Trophoblast cell (in vitro differentiated cells and primary cell): ENCODE data around the gene DLG4.

ENCODE experiments used
- DNase-seq, 2 donors: peaks; one replicate each; pipeline ENCODE4 v3.0.0-alpha.2; 2016
- H2AFZ ChIP-seq: 2 replicates; pipeline ENCODE4 v1.6.1; 2013; ENCODE audit warnings: low read length, moderate library complexity, mild to moderate bottlenecking; ENCODE audit not compliant: insufficient read depth, poor library complexity
- H2AK5ac ChIP-seq: 2 replicates; pipeline ENCODE4 v1.6.1; 2013; ENCODE audit warnings: mild to moderate bottlenecking, low read length
- H2BK120ac ChIP-seq: 2 replicates; pipeline ENCODE4 v1.6.1; 2013; ENCODE audit warnings: low read length, mild to moderate bottlenecking, moderate library complexity; ENCODE audit not compliant: insufficient read depth, poor library complexity
- H2BK12ac ChIP-seq: 2 replicates; pipeline ENCODE4 v1.6.1; 2013; ENCODE audit warnings: mild to moderate bottlenecking, low read length, moderate library complexity
- H2BK5ac ChIP-seq: 2 replicates; pipeline ENCODE4 v1.6.1; 2013; ENCODE audit warnings: low read length, low read depth, moderate library complexity, mild to moderate bottlenecking; ENCODE audit not compliant: poor library complexity
- H3K14ac ChIP-seq: 2 replicates; pipeline ENCODE4 v1.6.1; 2013; ENCODE audit warnings: mild to moderate bottlenecking, low read length
- H3K18ac ChIP-seq: 2 replicates; pipeline ENCODE4 v1.6.1; 2013; ENCODE audit warnings: mild to moderate bottlenecking, low read length
- H3K23ac ChIP-seq: 2 replicates; pipeline ENCODE4 v1.6.1; 2013; ENCODE audit warnings: low read length
- H3K27ac ChIP-seq: 2 replicates; pipeline ENCODE4 v1.5.1; 2013; ENCODE audit warnings: low read depth, mild to moderate bottlenecking, inconsistent platforms, low read length, moderate library complexity
- H3K27me3 ChIP-seq: 2 replicates; pipeline ENCODE4 v1.6.1; 2013; ENCODE audit warnings: inconsistent platforms, mild to moderate bottlenecking, low read length, moderate library complexity; ENCODE audit not compliant: insufficient read depth
- H3K36me3 ChIP-seq, 2 experiments: 1 replicate in 1 of 2; 2 replicates in 1 of 2; pipeline ENCODE4 v1.6.1; 2013; ENCODE audit warnings: low read length in 2 of 2, mild to moderate bottlenecking in 2 of 2, moderate library complexity in 1 of 2; ENCODE audit not compliant: insufficient read depth in 2 of 2, control insufficient read depth in 1 of 2
- H3K4ac ChIP-seq: 2 replicates; pipeline ENCODE4 v1.6.1; 2013; ENCODE audit warnings: low read depth, mild to moderate bottlenecking, low read length, moderate library complexity
- H3K4me1 ChIP-seq, 2 experiments: 1 replicate in 1 of 2; 2 replicates in 1 of 2; pipeline ENCODE4 v1.6.1; 2013; ENCODE audit warnings: low read length in 2 of 2, mild to moderate bottlenecking in 2 of 2, moderate library complexity in 1 of 2; ENCODE audit not compliant: insufficient read depth in 2 of 2, control insufficient read depth in 1 of 2
- H3K4me2 ChIP-seq: 2 replicates; pipeline ENCODE4 v1.6.1; 2013; ENCODE audit warnings: inconsistent platforms, mild to moderate bottlenecking, low read length, moderate library complexity
- H3K4me3 ChIP-seq: 2 replicates; pipeline ENCODE4 v1.5.1; 2013; ENCODE audit warnings: mild to moderate bottlenecking, low read depth, low read length, inconsistent platforms
- H3K79me1 ChIP-seq: one replicate; pipeline ENCODE4 v1.6.1; 2013; ENCODE audit warnings: low read length
- H3K79me2 ChIP-seq: 2 replicates; pipeline ENCODE4 v1.6.1; 2013; ENCODE audit warnings: low read length, mild to moderate bottlenecking; ENCODE audit not compliant: control insufficient read depth, insufficient read depth, poor library complexity
- H3K9ac ChIP-seq: 2 replicates; pipeline ENCODE4 v1.6.1; 2013; ENCODE audit warnings: mild to moderate bottlenecking, low read length
- H3K9me3 ChIP-seq: 2 replicates; pipeline ENCODE4 v1.6.1; 2013; ENCODE audit warnings: low read depth, mild to moderate bottlenecking, control low read depth, inconsistent platforms, low read length; ENCODE audit not compliant: insufficient read depth
- H4K12ac ChIP-seq: 2 replicates; pipeline ENCODE4 v1.6.1; 2013; ENCODE audit warnings: low read depth, mild to moderate bottlenecking, low read length, moderate library complexity
- H4K8ac ChIP-seq: 2 replicates; pipeline ENCODE4 v1.6.1; 2013; ENCODE audit warnings: low read depth, mild to moderate bottlenecking, low read length, moderate library complexity
- H4K91ac ChIP-seq: one replicate; pipeline ENCODE4 v1.6.1; 2013; ENCODE audit warnings: low read depth, mild to moderate bottlenecking, low read length, moderate library complexity
- WGBS: extraction: QIAGEN DNeasy Blood & Tissue Kit; methylation state at CpG from one replicate; pipeline ENCODE4 v1.1.7; 2013; ENCODE audit warnings: missing lambda C conversion rate; ENCODE audit not compliant: insufficient read length, insufficient coverage; ENCODE audit errors: extremely low coverage; 5-methylcytosine and 5-hydroxymethylcytosine counted together

The DLG4 gene

DNA sequence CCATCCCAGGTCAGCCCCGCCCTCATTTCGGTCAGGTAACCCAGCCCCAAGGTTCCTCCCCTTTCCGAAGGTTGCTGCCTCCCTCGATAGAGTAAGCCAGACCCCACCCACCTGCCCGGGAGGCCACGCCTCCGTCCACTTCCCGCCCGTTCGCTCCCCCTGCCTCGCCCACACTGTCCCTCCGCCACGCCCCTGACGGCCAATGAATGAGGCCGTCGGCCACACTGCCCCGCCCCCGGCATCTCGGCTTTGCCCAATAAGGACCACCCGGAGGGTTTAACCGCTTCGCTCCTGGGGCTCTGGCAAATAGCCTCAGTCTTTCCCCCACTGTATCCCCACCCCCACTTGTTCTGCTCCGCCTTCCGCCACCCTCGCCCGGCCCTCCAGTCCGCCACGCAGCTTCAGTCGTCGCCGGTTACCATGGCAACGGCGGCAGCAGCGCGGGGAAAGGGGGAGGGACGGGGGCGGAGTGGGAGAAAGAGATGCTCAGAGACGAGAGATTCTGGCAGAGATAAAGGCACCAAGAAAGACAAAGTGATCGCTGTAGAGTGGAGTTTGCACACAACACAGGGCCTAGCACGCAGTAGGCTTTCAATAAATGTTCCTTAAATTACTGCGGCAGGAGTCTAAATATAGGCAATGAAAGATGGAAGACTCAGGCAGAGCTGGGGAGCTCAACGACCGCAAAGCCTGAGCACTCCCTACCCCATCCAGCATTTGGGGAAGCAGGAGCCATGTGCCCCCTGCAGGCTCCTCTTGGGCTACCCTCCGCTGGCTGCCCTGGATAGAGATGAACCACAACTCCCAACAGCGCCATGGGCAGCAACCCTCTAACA, 5.1 kb downstream of the DLG4 start:
- peak; percentile 98 for DNase-seq
- Histone ChIP-seq H3K4me2 (peak overlapping the region; percentile 75), H4K8ac (no peak overlapping the region), H3K18ac (no peak overlapping the region), H3K4me3 (peak overlapping the region; percentile 14), H3K36me3 (no peaks in the 10 kb centered on the region), H2BK120ac (no peak overlapping the region), H2AFZ (no peak overlapping the region), H3K9ac (no peak overlapping the region), H3K4ac (no peak overlapping the region), H2AK5ac (no peak overlapping the region), H2BK12ac (no peak overlapping the region), H4K12ac (no peak overlapping the region), H4K91ac (no peak overlapping the region), H3K27ac (peak overlapping the region; percentile 28), H3K4me1 (peaks cover 29 to 46% of the 10 kb centered on the region in 2 experiments), H3K9me3 (no peaks in the 10 kb centered on the region), H3K27me3 (no peaks in the 10 kb centered on the region), H3K79me1 (peaks cover 13% of the 10 kb centered on the region), H3K23ac (no peak overlapping the region), H3K79me2 (peaks cover 1% of the 10 kb centered on the region), H3K14ac (no peak overlapping the region), H2BK5ac (no peak overlapping the region)
- no CpG with 5 or more reads among the region's 45 CpGs for WGBS

DNA sequence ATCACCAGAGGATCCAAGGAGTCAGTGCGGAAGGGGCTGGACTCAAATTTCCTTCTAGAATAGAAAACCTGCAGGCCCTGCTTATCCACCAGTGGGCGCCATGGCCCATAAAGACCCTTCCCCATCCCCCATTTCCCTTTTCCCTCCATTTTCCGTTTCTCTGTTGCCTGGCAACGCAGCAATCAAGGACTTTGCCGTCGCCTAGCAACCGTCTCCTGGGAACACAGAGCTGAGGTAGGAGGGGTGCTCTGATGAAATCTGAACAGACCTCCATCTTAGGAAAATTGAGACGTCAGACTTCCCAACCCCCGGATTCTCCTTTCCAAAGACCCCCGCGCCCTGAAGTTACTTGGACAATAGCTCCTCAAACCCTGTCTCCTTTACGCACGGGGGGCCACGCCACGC, 5.7 kb downstream of the DLG4 start:
- H3K79me2 ChIP-seq: peaks cover 1% of the 10 kb centered on the region
- peaks cover 10% of the 10 kb centered on the region for H3K79me1 ChIP-seq
- peak overlapping the region; percentile 55 for H3K4me2 ChIP-seq
- no peak overlapping the region for H3K23ac ChIP-seq
- no peak overlapping the region for H3K4ac ChIP-seq
- WGBS: no CpG with 5 or more reads among the region's 15 CpGs
- H3K14ac ChIP-seq: no peak overlapping the region
- no peak overlapping the region for H3K27ac ChIP-seq
- no peaks in the 10 kb centered on the region for H3K27me3 ChIP-seq
- H4K91ac ChIP-seq: no peak overlapping the region
- no peak overlapping the region for H3K18ac ChIP-seq
- H3K36me3 ChIP-seq: no peaks in the 10 kb centered on the region
- H3K4me3 ChIP-seq: no peak overlapping the region
- DNase-seq: peak; percentile 77 to 82
- H4K8ac ChIP-seq: no peak overlapping the region
- H2BK5ac ChIP-seq: no peak overlapping the region
- H2BK120ac ChIP-seq: no peak overlapping the region
- H2BK12ac ChIP-seq: no peak overlapping the region
- peaks cover 31 to 43% of the 10 kb centered on the region in 2 experiments for H3K4me1 ChIP-seq
- no peaks in the 10 kb centered on the region for H3K9me3 ChIP-seq
- no peak overlapping the region for H2AK5ac ChIP-seq
- H3K9ac ChIP-seq: no peak overlapping the region
- H2AFZ ChIP-seq: no peak overlapping the region
- H4K12ac ChIP-seq: no peak overlapping the region

DNA sequence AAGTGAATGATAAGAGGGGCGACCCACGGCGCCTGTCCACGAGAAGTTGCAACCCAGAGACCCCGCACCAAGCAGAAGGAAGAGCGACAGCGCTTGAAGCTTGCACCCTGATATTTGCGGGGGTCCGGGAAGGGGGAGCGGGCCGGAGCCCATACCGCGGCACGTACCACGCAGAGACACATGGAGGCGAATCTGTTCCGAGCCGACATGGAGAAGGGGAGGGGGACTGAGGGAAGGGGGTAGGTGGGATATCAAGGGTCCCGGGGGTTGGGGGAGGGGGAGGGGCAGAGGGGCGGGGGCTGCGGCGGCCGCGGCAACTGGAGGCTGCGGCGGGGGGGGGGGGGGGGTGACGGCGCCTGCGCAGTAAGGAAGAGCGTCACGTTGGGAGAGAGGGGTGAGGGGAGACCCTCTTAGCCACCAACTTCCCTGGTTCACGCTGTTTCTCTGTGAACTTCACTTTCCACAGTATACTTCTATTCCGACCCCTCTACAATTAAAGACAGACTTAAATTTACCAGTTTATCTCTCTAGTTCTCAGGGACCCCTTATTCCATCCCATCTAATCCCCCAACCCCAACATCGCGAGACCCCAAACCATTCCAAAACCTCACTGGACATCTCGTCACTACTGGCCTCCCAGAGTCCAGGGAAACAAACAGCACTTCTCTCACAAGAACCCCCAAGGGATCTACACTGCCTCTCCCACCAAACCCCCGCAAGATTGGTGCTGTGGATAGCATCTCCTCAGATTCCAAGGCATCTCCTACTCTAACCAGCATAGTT, 8.0 kb downstream of the DLG4 start:
- Histone ChIP-seq H3K4ac (peak overlapping the region; percentile 56), H3K27ac (no peak overlapping the region), H3K36me3 (no peaks in the 10 kb centered on the region), H3K27me3 (no peaks in the 10 kb centered on the region), H2BK5ac (no peak overlapping the region), H2BK120ac (no peak overlapping the region), H3K9ac (peak overlapping the region; percentile 29), H4K12ac (no peak overlapping the region), H3K4me1 (peaks cover 29 to 40% of the 10 kb centered on the region in 2 experiments), H3K9me3 (peaks cover 2% of the 10 kb centered on the region), H3K79me1 (peaks cover 3% of the 10 kb centered on the region), H3K79me2 (peaks cover 1% of the 10 kb centered on the region), H3K4me3 (no peak overlapping the region), H3K14ac (peak overlapping the region; percentile 21), H4K8ac (no peak overlapping the region), H2BK12ac (no peak overlapping the region), H3K18ac (no peak overlapping the region), H3K23ac (peak overlapping the region; percentile 22), H4K91ac (no peak overlapping the region), H3K4me2 (peak overlapping the region; percentile 62), H2AK5ac (no peak overlapping the region), H2AFZ (no peak overlapping the region)
- DNase-seq: no peak
- WGBS: no CpG with 5 or more reads among the region's 37 CpGs

DNA sequence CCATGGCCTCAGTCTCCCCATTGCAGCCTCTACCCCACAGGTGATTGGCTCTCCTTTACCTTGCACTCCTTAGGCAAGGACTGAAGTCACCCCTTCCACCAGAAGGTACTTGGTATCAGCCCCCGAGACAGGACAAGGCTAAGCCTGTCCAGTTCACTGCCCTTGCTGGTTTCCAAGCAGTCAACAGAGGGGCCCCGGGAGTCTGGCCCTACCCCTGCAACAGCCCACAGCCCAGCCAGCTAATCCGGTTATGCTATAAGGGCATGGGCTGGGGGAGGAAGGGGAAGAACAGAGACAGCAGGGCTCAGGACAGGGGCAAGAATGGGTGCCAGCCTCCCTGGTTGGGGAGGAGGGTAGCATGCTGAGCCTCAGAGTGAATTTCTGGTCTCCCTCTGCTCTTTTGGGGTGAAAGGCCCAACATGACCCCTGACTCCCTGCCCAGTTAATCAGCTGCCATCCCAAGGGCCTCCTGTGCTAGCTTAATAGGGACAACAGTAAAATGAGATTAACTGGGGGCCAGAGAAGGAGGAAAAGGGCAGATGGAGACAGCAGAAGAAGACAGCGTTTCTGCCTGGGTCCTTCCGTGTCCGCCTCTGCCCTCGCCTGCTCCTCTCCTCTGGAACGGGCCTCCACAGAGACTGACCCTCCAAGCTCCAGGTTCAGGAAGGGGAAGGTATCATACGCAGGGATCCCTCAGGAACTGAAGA, 10.7 kb downstream of the DLG4 start:
- no peak overlapping the region for H3K4me3 ChIP-seq
- H3K4me1 ChIP-seq: peaks cover 19 to 20% of the 10 kb centered on the region in 2 experiments
- no peak overlapping the region for H3K18ac ChIP-seq
- H3K79me2 ChIP-seq: peaks cover 1% of the 10 kb centered on the region
- no peak overlapping the region for H3K27ac ChIP-seq
- no peak overlapping the region for H4K12ac ChIP-seq
- H4K8ac ChIP-seq: no peak overlapping the region
- peaks cover 4% of the 10 kb centered on the region for H3K9me3 ChIP-seq
- H2BK12ac ChIP-seq: no peak overlapping the region
- no peak overlapping the region for H2AK5ac ChIP-seq
- DNase-seq: no peak
- H2BK120ac ChIP-seq: no peak overlapping the region
- no peak overlapping the region for H4K91ac ChIP-seq
- no CpG with 5 or more reads among the region's 9 CpGs for WGBS
- H3K4me2 ChIP-seq: no peak overlapping the region
- no peak overlapping the region for H3K14ac ChIP-seq
- no peak overlapping the region for H3K4ac ChIP-seq
- H2AFZ ChIP-seq: no peak overlapping the region
- peaks cover 2% of the 10 kb centered on the region for H3K79me1 ChIP-seq
- H2BK5ac ChIP-seq: no peak overlapping the region
- H3K23ac ChIP-seq: no peak overlapping the region
- H3K36me3 ChIP-seq: peaks cover 3% of the 10 kb centered on the region in 2 experiments
- no peak overlapping the region for H3K9ac ChIP-seq
- no peaks in the 10 kb centered on the region for H3K27me3 ChIP-seq
